Measurements from ENCODE around the gene CCNE1.
"Not testable (repeated sequence)": the region's sequence is repeated elsewhere in the genome, so short reads cannot be mapped to it uniquely, and the experiment has no call there.

Gene CCNE1

DNA sequence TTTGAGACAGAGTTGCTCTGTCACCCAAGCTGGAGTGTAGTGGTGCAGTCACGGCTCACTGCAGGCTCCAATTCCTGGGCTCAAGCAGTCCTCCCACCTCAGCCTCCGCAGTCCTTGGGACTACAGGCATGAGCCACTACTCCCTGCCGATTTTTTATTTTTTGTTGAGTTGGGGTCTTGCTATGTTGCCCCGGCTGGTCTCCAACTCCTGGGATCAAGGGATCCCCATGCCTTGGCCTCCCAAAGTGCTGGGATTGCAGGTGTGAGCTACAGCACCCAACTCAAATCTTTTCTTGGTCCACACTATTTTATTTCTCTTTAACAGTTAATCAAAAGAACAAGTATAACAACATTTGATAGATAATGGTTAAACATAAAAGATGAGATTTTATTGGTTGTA lies 7.5 kb downstream of the CCNE1 start:
- WGBS = 93% methylated on average over 4 of the region's 4 CpGs
- Histone ChIP-seq H3K4me1 (ENCODE audit: insufficient read depth, low read length) (no peaks in the 10 kb centered on the region), H3K9ac (ENCODE audit: low read depth, low read length) (no peak overlapping the region), H3K27ac (ENCODE audit: low read depth, low read length) (no peak overlapping the region), H3K27me3 (ENCODE audit: insufficient read depth, low read length) (no peaks in the 10 kb centered on the region), H3K9me3 (ENCODE audit: insufficient read depth, low read depth, low read length) (no peaks in the 10 kb centered on the region), H3K4me3 (ENCODE audit: low read length) (no peak overlapping the region), H3K36me3 (ENCODE audit: insufficient read depth, low read length) (peaks cover 75% of the 10 kb centered on the region)

GRCh38 chr19:29819986-29820385 lies 8.2 kb downstream of the CCNE1 start:
- no peaks in the 10 kb centered on the region for H3K4me1 ChIP-seq (ENCODE audit: insufficient read depth, low read length)
- H3K9me3 ChIP-seq (ENCODE audit: insufficient read depth, low read depth, low read length) = no peaks in the 10 kb centered on the region
- H3K27me3 ChIP-seq (ENCODE audit: insufficient read depth, low read length) = no peaks in the 10 kb centered on the region
- no peak overlapping the region for H3K4me3 ChIP-seq (ENCODE audit: low read length)
- no peak overlapping the region for H3K9ac ChIP-seq (ENCODE audit: low read depth, low read length)
- 95% methylated on average over 6 of the region's 6 CpGs for WGBS
- H3K36me3 ChIP-seq (ENCODE audit: insufficient read depth, low read length) = peaks cover 72% of the 10 kb centered on the region
- H3K27ac ChIP-seq (ENCODE audit: low read depth, low read length) = no peak overlapping the region

DNA sequence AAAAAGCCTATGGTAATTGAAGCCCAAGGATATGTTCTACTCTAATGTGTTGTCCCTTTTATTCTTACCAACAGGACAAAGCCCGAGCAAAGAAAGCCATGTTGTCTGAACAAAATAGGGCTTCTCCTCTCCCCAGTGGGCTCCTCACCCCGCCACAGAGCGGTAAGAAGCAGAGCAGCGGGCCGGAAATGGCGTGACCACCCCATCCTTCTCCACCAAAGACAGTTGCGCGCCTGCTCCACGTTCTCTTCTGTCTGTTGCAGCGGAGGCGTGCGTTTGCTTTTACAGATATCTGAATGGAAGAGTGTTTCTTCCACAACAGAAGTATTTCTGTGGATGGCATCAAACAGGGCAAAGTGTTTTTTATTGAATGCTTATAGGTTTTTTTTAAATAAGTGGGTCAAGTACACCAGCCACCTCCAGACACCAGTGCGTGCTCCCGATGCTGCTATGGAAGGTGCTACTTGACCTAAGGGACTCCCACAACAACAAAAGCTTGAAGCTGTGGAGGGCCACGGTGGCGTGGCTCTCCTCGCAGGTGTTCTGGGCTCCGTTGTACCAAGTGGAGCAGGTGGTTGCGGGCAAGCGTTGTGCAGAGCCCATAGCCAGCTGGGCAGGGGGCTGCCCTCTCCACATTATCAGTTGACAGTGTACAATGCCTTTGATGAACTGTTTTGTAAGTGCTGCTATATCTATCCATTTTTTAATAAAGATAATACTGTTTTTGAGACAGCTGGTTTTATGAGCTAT lies 12.0 kb downstream of the CCNE1 start:
- H3K9me3 ChIP-seq (ENCODE audit: insufficient read depth, low read depth, low read length) = no peaks in the 10 kb centered on the region
- H3K36me3 ChIP-seq (ENCODE audit: insufficient read depth, low read length) = peaks cover 54% of the 10 kb centered on the region
- H3K4me1 ChIP-seq (ENCODE audit: insufficient read depth, low read length) = no peaks in the 10 kb centered on the region
- H3K4me3 ChIP-seq (ENCODE audit: low read length) = no peak overlapping the region
- 93% methylated on average over 20 of the region's 20 CpGs for WGBS
- H3K27ac ChIP-seq (ENCODE audit: low read depth, low read length) = no peak overlapping the region
- H3K9ac ChIP-seq (ENCODE audit: low read depth, low read length) = no peak overlapping the region
- no peaks in the 10 kb centered on the region for H3K27me3 ChIP-seq (ENCODE audit: insufficient read depth, low read length)

DNA sequence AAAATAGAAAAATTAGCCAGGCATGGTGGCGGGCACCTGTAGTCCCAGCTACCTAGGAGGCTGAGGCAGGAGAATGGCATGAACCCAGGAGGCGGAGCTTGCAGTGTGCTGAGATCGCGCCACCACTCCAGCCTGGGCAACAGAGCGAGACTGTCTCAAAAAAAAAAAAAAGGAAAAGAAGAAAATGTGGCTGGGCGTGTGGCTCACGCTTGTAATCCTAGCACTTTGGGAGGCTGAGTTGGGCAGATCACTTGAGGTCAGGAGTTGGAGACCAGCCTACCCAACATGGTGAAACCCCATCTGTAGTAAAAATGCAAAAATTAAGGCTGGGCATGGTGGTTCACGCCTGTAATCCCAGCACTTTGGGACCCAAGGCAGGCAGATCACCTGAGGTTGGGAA lies 13.5 kb downstream of the CCNE1 start:
- H3K36me3 ChIP-seq (ENCODE audit: insufficient read depth, low read length) = peaks cover 42% of the 10 kb centered on the region
- H3K4me3 ChIP-seq (ENCODE audit: low read length); H3K27me3 ChIP-seq (ENCODE audit: insufficient read depth, low read length); H3K27ac ChIP-seq (ENCODE audit: low read depth, low read length); H3K9me3 ChIP-seq (ENCODE audit: insufficient read depth, low read depth, low read length); H3K9ac ChIP-seq (ENCODE audit: low read depth, low read length); H3K4me1 ChIP-seq (ENCODE audit: insufficient read depth, low read length): not testable (repeated sequence)
- WGBS = 91% methylated on average over 8 of the region's 8 CpGs

DNA sequence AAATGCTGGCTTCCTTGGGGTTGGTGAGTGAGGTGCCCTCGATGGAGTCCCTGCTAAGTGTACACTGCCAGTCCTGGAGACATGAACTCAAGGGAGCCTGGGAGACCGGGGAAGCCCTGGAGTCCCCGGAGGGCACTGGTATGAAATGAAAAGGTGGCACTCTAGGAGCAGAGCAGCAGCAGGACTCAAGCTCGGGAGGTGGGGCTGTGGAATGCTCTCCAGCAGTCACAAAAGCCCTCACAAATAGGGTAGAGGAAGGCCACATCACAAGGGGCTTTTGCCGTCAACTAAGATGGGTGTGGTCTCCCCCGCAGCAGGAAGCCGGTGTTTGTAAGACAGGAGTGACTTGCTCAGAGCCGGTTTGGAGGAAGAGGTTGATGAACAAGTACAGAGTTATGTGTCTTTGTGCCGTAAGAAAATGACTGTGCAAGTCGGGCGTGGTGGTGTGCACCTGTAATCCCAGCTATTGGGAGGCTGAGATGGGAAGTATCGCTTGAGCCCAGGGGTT lies 19.3 kb downstream of the CCNE1 start:
- no peak overlapping the region for H3K9ac ChIP-seq (ENCODE audit: low read depth, low read length)

DNA sequence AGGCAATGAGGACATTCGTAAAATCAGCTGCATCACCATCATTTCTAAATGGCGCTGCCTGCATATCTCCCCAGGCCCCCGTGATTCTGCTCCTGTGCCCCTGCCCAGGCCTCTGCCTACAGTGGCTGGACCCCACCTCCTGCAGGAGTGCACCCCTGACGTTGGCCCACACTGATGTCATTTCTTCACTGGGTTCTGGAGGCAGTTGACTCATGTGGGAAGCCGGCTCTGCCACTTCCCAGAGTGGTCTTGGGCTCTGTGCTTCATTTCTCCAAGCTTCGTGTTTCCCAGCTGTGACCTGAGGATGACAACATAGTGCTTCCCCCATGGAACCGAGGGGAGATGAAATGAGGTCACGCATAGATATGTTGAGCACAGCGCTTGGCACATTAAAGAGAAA lies 19.9 kb downstream of the CCNE1 start:
- no peaks in the 10 kb centered on the region for H3K4me1 ChIP-seq (ENCODE audit: insufficient read depth, low read length)
- no peak overlapping the region for H3K9ac ChIP-seq (ENCODE audit: low read depth, low read length)
- no peaks in the 10 kb centered on the region for H3K36me3 ChIP-seq (ENCODE audit: insufficient read depth, low read length)
- 88% methylated on average over 9 of the region's 9 CpGs for WGBS
- no peaks in the 10 kb centered on the region for H3K27me3 ChIP-seq (ENCODE audit: insufficient read depth, low read length)
- no peaks in the 10 kb centered on the region for H3K9me3 ChIP-seq (ENCODE audit: insufficient read depth, low read depth, low read length)
- no peak overlapping the region for H3K4me3 ChIP-seq (ENCODE audit: low read length)
- no peak overlapping the region for H3K27ac ChIP-seq (ENCODE audit: low read depth, low read length)

More for the DNA sequence above, 19.3 kb downstream of the CCNE1 start:
- no peak overlapping the region for H3K27ac ChIP-seq (ENCODE audit: low read depth, low read length)
- no peaks in the 10 kb centered on the region for H3K9me3 ChIP-seq (ENCODE audit: insufficient read depth, low read depth, low read length)
- H3K36me3 ChIP-seq (ENCODE audit: insufficient read depth, low read length) = no peaks in the 10 kb centered on the region
- no peaks in the 10 kb centered on the region for H3K4me1 ChIP-seq (ENCODE audit: insufficient read depth, low read length)
- H3K27me3 ChIP-seq (ENCODE audit: insufficient read depth, low read length) = no peaks in the 10 kb centered on the region
- H3K4me3 ChIP-seq (ENCODE audit: low read length) = no peak overlapping the region
- 58% methylated on average over 12 of the region's 12 CpGs for WGBS

DNA sequence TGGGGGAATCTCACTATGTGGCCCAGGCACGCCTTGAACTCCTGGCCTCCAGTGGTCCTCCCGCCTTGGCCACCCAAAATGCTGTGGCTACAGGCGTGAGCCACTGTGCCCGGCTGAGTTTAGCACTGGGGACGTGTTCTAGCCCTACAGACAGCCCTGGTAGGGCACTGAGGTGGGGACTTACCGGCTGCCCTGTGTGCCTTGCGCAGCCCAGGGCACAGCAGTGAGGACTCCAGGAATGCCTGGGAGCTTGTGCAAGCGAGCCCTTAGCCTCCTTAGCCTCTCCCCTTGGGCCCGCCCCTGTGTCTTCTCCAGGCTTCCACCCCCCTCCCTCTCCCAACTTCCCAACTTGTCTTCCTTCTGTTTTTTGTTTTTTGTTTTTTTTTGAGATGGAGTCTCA lies 21.0 kb downstream of the CCNE1 start:
- Histone ChIP-seq H3K4me1 (ENCODE audit: insufficient read depth, low read length) (no peaks in the 10 kb centered on the region), H3K4me3 (ENCODE audit: low read length) (no peak overlapping the region), H3K9ac (ENCODE audit: low read depth, low read length) (no peak overlapping the region), H3K27me3 (ENCODE audit: insufficient read depth, low read length) (no peaks in the 10 kb centered on the region), H3K36me3 (ENCODE audit: insufficient read depth, low read length) (no peaks in the 10 kb centered on the region), H3K9me3 (ENCODE audit: insufficient read depth, low read depth, low read length) (no peaks in the 10 kb centered on the region), H3K27ac (ENCODE audit: low read depth, low read length) (no peak overlapping the region)
- WGBS = 89% methylated on average over 9 of the region's 9 CpGs

GRCh38 chr19:29833614-29834261 lies 21.9 kb downstream of the CCNE1 start:
- H3K4me1 ChIP-seq (ENCODE audit: insufficient read depth, low read length) = no peaks in the 10 kb centered on the region
- no peaks in the 10 kb centered on the region for H3K9me3 ChIP-seq (ENCODE audit: insufficient read depth, low read depth, low read length)
- H3K4me3 ChIP-seq (ENCODE audit: low read length) = no peak overlapping the region
- H3K27me3 ChIP-seq (ENCODE audit: insufficient read depth, low read length) = no peaks in the 10 kb centered on the region
- no peak overlapping the region for H3K27ac ChIP-seq (ENCODE audit: low read depth, low read length)
- 91% methylated on average over 12 of the region's 12 CpGs for WGBS
- H3K36me3 ChIP-seq (ENCODE audit: insufficient read depth, low read length) = no peaks in the 10 kb centered on the region
- H3K9ac ChIP-seq (ENCODE audit: low read depth, low read length) = no peak overlapping the region

GRCh38 chr19:29834991-29835846 lies 23.4 kb downstream of the CCNE1 start:
- H3K36me3 ChIP-seq (ENCODE audit: insufficient read depth, low read length) = no peaks in the 10 kb centered on the region
- no peak overlapping the region for H3K9ac ChIP-seq (ENCODE audit: low read depth, low read length)
- H3K9me3 ChIP-seq (ENCODE audit: insufficient read depth, low read depth, low read length) = no peaks in the 10 kb centered on the region
- 95% methylated on average over 16 of the region's 17 CpGs for WGBS
- no peak overlapping the region for H3K4me3 ChIP-seq (ENCODE audit: low read length)
- no peak overlapping the region for H3K27ac ChIP-seq (ENCODE audit: low read depth, low read length)
- H3K27me3 ChIP-seq (ENCODE audit: insufficient read depth, low read length) = no peaks in the 10 kb centered on the region
- H3K4me1 ChIP-seq (ENCODE audit: insufficient read depth, low read length) = no peaks in the 10 kb centered on the region

GRCh38 chr19:29836409-29836825 lies 24.6 kb downstream of the CCNE1 start:
- H3K9ac ChIP-seq (ENCODE audit: low read depth, low read length) = no peak overlapping the region
- no peak overlapping the region for H3K27ac ChIP-seq (ENCODE audit: low read depth, low read length)
- no peaks in the 10 kb centered on the region for H3K36me3 ChIP-seq (ENCODE audit: insufficient read depth, low read length)
- peaks cover 2% of the 10 kb centered on the region; the same call in 1 of the 2 replicates for H3K4me1 ChIP-seq (ENCODE audit: insufficient read depth, low read length)
- no peaks in the 10 kb centered on the region for H3K27me3 ChIP-seq (ENCODE audit: insufficient read depth, low read length)
- H3K4me3 ChIP-seq (ENCODE audit: low read length) = no peak overlapping the region
- 97% methylated on average over 5 of the region's 5 CpGs for WGBS
- H3K9me3 ChIP-seq (ENCODE audit: insufficient read depth, low read depth, low read length) = no peaks in the 10 kb centered on the region

- Histone ChIP-seq H3K4me1 (ENCODE audit: insufficient read depth, low read length) (peaks cover 4% of the 10 kb centered on the region; the same call in 1 of the 2 replicates), H3K27ac (ENCODE audit: low read depth, low read length) (no peak overlapping the region), H3K36me3 (ENCODE audit: insufficient read depth, low read length) (no peaks in the 10 kb centered on the region), H3K27me3 (ENCODE audit: insufficient read depth, low read length) (peaks cover 7% of the 10 kb centered on the region), H3K9ac (ENCODE audit: low read depth, low read length) (no peak overlapping the region), H3K9me3 (ENCODE audit: insufficient read depth, low read depth, low read length) (no peaks in the 10 kb centered on the region), H3K4me3 (ENCODE audit: low read length) (no peak overlapping the region)
- WGBS = 81% methylated on average over 5 of the region's 6 CpGs
Measured at GRCh38 chr19:29837448-29837981, 25.7 kb downstream of the CCNE1 start.

Measured in HUES64 (cell line).